HG02884 (cell line): Measurements from ENCODE around the gene SLC43A1.

Source experiments
- ATAC-seq: cut with Tn5 transposase; IDR thresholded peaks from one replicate; pipeline ENCODE4 v1.9.1; 2021; ENCODE audit warnings: mild to moderate bottlenecking, moderate library complexity; ENCODE audit not compliant: unreplicated experiment

SLC43A1 gene

GRCh38 chr11:57480409-57481137 is 34.9 kb downstream of the SLC43A1 start:
- peak; percentile 38 for ATAC-seq

- no peak for ATAC-seq
These were observed 35.6 kb downstream of the SLC43A1 start for GRCh38 chr11:57479911-57480310.

GRCh38 chr11:57479021-57479663 is 36.4 kb downstream of the SLC43A1 start:
- no peak for ATAC-seq

GRCh38 chr11:57477507-57478189 is 37.9 kb downstream of the SLC43A1 start:
- no peak for ATAC-seq

- ATAC-seq: peak; percentile 40
These were observed 38.6 kb downstream of the SLC43A1 start for GRCh38 chr11:57476757-57477506.

- ATAC-seq: peak; percentile 27
These were observed 39.3 kb downstream of the SLC43A1 start for GRCh38 chr11:57476047-57476756.

- no peak for ATAC-seq
These were observed 39.8 kb downstream of the SLC43A1 start for GRCh38 chr11:57475671-57476046.

GRCh38 chr11:57475191-57475590 is 40.3 kb downstream of the SLC43A1 start:
- no peak for ATAC-seq

GRCh38 chr11:57474803-57475115 is 40.7 kb downstream of the SLC43A1 start:
- ATAC-seq: no peak

GRCh38 chr11:57474017-57474802 is 41.3 kb downstream of the SLC43A1 start:
- peak; percentile 45 for ATAC-seq

GRCh38 chr11:57473285-57473841 is 42.1 kb downstream of the SLC43A1 start:
- no peak for ATAC-seq

- ATAC-seq: no peak
These were observed 44.0 kb downstream of the SLC43A1 start for GRCh38 chr11:57471496-57471895.

GRCh38 chr11:57469268-57469667 is 46.2 kb downstream of the SLC43A1 start:
- ATAC-seq: no peak

GRCh38 chr11:57468276-57468675 is 47.2 kb downstream of the SLC43A1 start:
- ATAC-seq: no peak

GRCh38 chr11:57467508-57468157 is 47.9 kb downstream of the SLC43A1 start:
- no peak for ATAC-seq

GRCh38 chr11:57466680-57467079 is 48.8 kb downstream of the SLC43A1 start:
- no peak for ATAC-seq

- no peak for ATAC-seq
These were observed 50.8 kb downstream of the SLC43A1 start for GRCh38 chr11:57464539-57465181.

- ATAC-seq: no peak
These were observed 51.6 kb downstream of the SLC43A1 start for GRCh38 chr11:57463671-57464538.
